NCI-H1436 treated with DMSO at 0.1 percent for 48 hours (cell line): Measurements from ENCODE around the gene SERPINA5.
"Not testable (repeated sequence)": the region's sequence is repeated elsewhere in the genome, so short reads cannot be mapped to it uniquely, and the experiment has no call there.

Experiments used
- DNase-seq: peaks from one replicate; lab custom pipeline; 2025; lab: John Stamatoyannopoulos, UW

Gene SERPINA5

DNA sequence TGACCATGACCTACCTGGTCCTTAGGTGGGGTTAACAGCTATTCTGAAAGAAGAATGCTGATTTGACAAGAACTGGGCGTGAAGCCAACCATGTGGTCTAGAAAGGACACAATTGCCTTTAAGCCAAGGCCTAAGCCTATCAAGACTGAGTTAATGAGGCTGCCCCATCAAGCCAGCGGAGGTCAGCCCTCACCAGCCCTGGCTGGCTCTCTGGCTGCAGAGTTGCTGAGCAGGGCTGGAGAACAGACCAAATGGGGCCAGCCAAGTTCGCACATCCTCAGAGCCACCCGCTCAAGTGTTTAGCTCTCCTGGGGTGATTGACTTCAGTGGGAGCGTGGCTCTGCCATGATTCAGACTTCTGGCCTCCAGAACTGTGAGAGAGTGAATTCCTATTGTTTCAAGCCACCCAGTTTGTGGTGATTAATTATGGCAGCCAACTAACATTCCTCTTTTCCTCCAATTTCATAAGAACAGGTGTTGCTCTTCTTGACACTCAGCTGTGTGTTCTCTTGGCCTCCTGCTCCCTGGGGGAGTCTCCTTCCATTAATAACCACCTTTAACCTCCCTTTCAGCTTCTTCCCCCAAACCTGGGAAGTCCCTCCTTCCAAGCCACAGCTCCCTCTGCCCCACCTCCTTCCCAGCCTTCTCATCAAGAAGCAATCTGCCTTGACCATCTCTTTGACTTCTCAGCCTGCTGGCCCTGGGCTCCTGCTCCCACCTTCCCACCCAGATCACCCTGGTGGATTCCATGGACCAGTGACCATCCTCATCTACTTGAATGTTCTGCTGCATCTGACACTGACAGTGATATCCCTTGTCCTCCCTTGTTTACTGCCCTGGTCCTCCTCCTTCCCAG is 5.3 kb upstream of the SERPINA5 start:
- no peak for DNase-seq

DNA sequence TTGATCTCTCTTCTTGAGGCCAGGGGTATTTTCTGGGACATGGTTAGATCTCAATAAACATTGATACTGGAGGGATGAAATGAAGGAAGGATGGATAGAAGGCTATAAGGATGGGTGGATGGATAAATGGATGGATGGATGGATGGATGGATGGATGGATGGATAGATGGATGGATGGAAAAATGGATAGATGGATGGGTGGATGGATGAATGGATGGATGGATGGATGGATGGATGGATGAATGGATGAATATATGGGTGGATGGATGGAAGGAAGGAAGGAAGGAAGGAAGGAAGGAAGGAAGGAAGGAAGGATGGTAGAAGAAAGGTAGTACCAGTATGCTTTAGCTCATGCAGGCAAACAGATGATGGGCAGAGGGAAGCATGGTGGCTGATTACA is 3.8 kb upstream of the SERPINA5 start:
- not testable (repeated sequence) for DNase-seq

DNA sequence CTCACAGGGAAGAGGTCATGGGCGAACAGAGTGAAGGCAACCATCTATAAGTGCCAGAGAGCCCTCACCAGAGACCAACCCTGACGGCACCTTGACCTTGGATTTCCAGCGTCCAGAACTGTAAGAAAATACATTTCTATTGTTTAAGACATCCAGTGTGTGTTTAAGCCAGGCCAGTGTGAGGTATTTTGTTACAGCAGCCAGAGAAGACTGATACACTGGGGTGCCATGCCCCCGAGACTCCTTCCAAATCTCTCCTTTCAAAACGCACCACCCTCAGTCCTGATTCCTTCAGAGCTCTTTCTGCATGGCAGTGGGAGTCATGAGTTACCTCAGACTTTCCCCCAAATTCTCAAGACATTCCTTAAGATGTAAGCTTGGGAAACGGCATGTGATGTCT is 2.5 kb upstream of the SERPINA5 start:
- no peak for DNase-seq

DNA sequence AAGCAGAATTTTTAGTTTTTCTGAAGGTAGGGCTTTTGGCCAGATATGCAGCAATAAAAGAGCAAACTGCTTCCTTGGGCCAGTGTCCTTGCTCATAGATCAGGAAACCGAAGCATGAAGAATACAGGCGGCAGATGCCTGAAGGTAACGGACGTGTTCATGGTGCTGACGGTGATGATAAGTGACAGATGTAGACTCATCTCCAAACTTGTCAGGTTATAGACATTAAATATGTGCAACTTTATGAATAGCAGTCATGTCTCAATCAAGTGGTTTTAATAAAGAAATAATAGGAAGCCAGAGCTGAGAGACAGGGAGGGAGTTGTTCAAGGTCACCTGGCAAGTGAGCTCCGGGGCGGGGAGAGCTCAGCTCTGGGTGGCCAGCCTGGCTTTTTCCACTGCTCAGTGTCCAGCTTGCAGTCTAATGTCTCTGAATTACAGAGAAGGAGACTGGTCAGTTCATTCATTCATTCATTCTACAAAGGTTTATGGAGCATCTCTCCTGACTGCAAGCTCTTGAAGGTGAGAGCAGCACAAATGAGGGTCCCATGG is 1.0 kb downstream of the SERPINA5 start:
- no peak for DNase-seq

DNA sequence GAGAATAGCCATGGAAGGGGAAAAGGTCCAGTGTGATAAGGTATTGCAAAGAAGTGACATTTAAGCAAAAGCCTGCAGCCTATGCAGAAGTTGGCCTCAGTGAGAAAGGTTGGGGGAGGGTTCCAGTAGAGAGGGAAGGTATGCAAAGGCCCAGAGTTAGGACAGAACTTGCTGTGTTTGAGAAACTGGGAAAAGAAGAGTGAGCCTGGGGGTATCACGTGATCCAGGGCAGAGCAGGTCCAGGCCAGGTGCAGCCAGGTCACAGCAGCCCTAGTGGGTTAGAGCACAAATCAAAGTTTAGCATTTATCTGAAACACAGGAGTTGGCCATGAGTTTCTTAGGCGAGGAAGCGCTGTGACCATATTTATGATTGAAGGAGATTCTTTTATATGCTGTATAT is 1.6 kb downstream of the SERPINA5 start:
- DNase-seq = no peak

DNA sequence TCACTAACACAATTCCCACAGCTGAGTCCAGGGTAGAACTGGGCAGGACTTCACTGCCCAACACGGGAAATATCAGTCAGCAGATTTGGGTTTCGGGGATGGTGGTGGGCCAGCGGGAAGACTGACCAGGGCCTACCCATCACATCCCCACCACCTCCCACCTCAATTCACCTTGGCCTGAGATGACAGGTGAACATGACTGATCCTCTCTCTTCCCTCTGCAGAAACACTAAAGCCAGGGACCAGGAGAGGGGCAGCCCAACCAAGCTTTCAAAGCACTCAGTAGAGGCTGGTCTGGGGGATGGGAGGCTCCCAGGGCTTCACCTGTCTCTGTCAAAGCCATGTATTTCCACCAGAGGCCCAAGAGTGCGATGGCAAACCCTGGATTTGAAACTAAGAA is 2.3 kb downstream of the SERPINA5 start:
- no peak for DNase-seq

DNA sequence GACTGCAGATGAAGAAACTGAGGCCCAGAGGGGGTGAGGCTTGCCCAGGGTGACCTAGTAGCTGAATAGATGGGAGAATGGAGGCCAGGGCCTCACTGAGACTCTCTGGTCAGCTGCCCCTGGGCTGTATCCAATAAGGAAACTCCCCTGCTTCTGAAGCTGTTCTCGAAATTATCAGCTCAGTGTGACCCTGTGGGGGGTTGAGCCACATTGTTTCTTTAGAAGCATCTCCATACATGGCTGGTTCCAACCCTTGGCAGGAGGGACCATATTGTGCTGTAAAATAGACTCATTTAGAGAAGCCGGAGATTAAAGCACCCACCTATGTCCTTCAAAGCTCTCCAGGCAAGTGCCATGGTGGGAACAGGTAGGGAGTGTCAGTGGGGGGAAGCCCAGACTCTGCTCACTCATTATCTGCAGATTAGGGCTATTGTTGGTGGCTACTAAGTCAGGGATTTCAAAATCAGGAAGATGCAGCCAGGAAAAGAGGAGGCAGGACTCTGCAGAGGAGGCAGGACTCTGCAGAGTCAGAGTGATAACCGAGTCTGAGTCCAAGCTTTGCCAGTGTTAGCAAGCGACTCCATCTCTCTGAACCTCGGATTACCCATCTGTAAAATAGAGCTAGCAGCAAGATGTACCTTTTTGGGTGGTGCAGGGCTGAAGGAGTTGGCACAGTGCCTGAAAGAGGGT is 3.5 kb downstream of the SERPINA5 start:
- DNase-seq = no peak

DNA sequence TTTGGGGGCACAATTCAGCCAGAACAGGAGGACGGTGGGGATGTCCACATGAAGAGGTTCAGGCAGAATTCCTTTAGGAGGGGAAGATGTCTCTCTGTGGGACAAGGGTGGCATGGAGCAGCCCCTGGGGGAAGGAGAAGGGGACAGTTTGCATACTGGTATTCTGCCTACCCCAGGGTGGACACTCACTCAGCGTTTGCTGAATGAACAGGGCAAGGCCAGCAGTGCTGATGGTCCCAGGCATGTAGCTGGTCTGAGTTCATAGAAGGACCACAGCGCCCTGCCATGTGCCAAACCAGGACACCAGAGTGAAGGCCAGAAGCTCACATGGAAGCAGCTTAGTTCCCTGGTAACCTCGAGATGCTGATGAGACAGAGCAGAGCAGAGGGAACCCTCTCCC is 5.4 kb downstream of the SERPINA5 start:
- DNase-seq = no peak

DNA sequence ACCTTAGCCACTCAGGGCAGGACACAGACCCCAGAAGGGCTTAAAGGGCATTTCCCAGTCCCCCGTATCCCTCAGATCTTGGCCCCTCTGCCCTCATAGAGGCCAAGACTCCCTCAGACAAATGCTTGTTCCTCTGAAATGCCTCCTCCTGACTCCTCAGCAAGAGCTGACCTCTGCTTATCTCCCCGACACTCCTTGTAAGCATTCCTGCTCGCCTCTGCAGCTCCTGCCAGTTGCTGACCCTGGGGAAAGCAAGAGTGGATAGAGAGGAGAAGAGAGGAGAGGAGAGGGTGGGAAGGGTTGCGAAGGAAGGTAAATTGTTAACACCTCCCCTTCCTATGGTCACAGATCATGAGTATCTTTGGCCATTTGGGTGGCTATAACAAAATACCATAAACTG is 7.1 kb downstream of the SERPINA5 start:
- DNase-seq = no peak

DNA sequence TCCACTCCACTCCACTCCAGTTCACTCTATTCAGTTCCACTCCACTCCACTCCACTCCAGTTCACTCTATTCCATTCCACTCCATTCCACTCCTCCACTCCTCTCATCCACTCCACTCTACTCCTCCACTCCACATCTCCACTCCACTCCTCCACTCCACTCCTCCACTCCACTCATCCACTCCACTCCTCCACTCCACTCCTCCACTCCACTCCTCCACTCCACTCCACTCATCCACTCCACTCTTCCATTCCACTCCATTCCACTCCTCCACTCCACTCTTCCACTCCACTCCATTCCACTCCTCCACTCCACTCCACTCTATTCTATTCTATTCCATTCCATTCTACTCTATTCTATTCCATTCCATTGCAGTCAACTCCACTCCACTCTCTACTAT is 9.8 kb downstream of the SERPINA5 start:
- no peak for DNase-seq

DNA sequence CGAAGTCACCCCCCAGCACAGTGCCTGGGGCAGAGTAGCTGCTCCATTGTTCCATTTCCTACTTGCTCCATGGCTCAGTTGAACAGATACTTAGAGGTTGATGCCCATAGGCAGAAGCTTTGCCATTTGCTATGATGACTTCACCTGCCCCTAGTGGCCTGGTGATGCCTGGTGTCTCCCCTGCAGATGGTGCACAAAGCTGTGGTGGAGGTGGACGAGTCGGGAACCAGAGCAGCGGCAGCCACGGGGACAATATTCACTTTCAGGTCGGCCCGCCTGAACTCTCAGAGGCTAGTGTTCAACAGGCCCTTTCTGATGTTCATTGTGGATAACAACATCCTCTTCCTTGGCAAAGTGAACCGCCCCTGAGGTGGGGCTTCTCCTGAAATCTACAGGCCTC is 10.6 kb downstream of the SERPINA5 start:
- DNase-seq = no peak

DNA sequence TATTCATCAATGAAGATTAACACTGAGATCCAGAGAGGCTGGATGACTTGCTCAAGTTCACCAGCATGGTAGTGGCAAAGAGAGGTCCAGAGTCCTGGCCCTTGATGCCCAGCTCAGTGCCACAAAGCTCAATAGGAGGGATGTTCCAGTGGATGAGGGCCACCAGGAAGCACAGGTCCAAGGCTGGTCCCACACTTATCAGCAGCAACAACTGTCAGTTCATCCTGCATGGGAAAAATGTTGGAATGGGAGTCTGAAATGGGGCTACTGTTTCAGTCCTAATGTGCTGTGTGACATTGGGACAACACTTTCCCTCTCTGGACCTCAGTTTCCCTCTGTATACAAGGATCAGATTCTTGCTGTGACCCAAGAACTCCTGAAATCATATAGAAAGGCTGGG is 11.2 kb downstream of the SERPINA5 start:
- no peak for DNase-seq

DNA sequence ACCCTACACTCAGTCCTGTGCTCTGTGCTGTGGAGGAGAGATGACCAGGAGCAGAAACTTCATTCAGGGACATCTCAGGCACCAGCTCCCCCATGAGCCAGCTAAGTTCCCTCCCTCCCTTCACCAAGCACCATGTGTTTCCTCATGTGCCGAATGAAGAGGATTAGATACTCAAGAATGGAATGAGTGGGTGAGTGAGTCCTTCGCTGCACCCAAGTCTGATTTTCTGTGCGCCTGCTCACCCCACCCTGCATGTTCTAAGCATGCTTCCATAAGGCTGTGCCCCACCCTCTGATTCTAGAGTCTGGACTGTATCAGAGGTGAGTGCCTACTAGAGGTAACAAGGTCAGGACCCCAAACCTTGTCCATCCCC is 12.1 kb downstream of the SERPINA5 start:
- no peak for DNase-seq

DNA sequence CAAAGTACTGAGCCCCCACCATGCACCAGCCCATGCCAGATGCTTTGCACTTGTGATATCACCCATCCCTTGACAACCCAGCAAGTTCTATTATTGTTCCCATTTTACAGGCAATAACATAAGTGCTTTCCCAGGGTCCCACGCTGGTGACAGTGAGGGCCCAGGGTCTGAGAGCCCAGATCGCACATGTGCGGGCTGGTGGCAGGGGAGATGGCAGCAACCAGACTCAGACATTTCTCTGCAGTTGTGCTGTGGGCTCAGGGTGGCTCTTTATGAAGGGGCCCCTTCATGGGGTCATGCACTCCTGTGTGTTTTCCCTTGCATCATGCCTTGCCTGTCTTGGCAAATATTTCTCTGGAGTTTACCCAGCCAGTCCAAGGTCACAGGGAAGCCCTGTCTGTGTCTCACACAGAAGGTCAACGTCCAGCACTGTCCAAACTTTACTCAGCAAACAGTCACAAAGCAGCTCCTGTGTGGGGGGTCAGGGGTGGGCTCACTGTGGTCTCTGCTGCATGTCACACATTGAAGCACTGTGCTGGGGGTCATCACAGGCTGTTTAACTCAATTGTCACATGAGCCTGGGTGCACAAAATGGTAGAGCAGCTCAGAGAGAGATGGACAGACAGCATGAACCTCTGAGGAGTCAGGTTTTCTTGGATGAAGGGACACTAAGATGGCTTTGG is 12.7 kb downstream of the SERPINA5 start:
- DNase-seq = no peak

DNA sequence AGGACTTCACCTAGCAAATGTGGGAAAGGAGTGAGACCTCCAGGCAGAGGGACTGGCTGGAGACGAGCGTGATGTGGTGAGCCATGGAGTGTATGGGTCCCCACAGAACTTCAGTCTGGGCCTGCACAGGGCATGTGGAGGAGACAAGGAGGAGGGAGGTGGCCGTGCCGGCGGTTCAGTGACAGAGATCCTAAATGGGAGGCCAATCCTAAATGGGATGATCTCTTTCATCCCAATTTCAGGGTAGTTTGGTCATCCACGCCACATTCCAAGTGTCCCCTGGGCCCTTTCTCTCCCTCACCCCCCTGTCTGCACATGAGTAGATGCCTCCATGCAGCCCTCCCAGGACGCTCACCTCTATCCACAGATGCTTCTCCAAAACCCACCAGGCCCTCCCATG is 13.2 kb downstream of the SERPINA5 start:
- DNase-seq = no peak

DNA sequence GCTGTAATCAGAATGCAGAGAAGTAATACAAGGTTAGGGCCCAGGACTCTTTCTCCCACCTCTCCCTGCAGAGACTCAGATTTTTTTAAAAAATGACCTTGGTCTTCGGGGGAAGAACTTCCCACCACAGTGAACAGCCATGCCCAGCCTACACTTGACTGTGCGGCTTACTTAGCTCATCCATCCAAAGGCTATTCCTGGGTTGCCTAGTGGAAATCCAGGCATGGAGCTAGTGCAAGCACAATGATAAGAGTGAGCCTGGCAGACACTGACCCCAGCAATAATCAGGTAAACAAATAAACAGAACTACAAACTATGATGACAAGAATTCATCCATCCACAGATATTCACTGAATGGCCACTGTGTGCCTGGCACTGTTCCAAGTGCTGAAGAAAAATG is 14.7 kb downstream of the SERPINA5 start:
- DNase-seq = no peak

DNA sequence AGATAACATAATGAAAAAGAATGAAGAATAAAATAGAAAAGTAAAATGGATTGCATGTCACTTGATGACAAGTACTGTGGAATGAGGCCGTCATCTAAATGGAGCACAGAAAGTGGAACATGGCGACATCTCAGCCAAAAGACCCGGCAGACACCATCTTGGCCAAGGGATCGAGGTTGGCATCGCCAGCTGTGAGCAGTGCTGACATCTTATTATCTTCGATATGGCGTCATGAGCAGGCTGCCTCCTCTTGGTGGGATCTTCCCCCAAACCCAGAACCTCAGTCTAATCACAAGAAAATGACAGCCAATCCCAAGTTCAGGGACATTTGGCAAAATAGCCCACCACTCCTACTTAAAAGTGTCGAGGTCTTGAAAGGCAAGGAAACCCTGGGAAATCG is 15.1 kb downstream of the SERPINA5 start:
- DNase-seq = no peak

DNA sequence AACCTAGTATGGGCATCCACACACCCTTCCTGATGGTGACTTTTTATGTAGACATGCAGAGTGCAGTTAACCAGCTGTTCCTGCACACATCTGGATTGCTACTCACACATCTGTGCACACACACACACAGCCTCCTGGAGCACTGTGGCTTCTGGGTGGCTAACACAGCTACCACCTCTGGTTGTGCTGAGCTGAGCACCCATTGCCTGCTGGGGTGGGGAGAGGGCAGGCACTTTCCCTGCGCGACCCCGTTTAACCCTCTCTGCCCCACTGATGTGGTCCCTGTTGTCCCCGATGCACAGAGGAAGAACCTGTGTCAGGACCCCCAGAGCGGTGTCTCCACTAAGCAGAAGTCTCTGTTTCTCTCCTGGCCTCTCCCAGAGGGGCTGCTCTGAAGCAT is 16.6 kb downstream of the SERPINA5 start:
- DNase-seq = no peak

DNA sequence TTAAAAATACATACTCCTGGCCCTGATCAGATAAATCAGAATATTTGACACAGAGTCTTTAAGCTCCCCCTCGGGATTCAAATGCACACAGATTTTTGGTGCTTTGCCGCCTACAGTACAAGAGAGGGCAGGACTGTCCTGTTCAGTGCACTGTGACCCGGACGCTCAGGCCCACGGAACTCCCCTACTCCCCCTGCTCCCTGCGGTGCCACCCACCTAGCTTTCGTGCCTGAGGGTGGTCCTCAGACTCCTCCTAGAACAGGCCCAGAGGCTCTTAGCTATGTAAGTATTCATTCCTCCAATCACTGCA is 17.2 kb downstream of the SERPINA5 start:
- no peak for DNase-seq

DNA sequence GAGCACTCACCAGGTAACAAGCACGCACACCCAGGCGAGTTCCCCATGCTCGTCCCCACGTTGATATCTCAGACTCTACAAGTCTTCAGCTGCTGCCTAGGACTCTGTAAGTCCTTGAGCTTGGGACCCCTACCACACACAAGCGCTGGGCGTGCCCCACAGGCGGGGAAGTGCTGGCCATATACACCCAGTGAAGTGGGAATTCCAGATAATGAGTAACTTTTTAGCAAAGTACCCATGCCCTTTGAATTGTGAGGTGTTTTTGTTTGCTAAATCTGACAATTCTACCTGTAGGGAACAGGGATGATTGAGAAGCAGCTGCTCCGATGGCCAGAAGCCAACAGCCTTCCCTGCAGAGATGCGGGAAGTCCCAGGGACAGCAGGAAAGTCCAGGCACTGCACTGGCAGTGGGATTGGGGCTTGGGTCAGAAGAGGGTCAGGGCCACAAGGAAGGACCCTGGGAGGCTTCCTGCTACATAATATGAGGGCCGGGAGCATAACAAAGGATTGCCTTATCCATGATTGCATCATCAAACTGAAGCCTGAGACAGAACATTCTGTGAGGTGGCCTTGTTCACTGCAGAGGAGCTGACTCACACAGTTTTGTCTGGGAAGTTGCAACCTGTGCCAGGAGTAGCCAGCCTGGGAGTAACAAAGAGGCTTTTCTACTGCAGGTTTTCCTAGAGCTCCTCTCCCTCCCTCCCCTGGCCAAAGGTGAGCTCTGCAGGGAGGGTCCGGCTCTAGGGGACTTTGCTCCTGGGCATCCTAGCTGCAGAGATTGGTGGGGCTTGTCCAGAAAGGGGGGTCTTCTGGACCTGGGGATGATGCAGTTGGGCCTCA is 17.8 kb downstream of the SERPINA5 start:
- no peak for DNase-seq

DNA sequence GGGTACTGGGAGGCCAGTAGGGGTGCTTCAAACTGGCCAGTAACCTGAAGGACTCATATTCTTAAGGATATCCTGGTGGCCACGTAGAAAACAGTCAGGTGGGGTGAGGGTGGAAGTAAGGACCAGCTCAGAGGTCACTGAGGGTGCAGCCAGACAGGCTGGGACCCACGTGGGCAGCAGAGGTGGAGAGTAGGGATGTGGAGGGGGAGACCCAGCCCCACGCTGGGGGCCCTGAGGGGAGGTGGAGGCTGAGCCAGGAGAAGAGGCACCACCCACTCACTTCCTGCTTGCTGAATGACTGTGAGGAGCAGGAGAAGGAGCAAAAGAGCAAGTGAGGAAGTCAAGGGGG is 18.4 kb downstream of the SERPINA5 start:
- DNase-seq = no peak

DNA sequence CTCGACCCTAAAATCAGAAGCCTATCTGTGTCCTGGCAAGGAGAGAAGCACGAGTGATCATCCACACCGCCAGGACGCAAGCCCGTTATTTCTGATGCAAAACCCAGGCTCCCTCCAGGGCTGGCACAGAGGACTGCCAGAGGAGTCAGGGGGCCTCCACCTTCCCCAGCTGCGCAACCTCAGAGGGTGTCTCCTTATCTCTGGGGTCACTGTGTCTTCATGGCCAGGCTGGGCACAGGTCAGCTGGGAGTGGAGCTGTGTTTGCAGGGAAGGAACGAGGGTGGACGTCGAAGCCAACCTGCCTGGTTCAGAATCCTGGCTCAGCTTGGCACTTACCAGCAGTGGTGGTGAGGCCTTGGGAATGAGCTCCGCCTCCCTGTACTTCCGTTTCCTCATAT is 18.9 kb downstream of the SERPINA5 start:
- DNase-seq = no peak
